Stimulated activated CD4-positive, alpha-beta T cell treated with anti-CD3 and anti-CD28 coated beads, Interleukin-15, amount 100 ng/mL, for 1 hour (primary cell): ENCODE measurements around the gene PIK3C3.
A peak's percentile ranks its signal among the peaks of the same experiment; 100 is the strongest.

Experiments used
- DNase-seq, 2 donors: peaks; one replicate each; pipeline ENCODE4 v3.0.0-alpha.2; 2020; ENCODE audit warnings: low read depth in 1 of 2, low spot score in 1 of 2

The PIK3C3 gene

GRCh38 chr18:41954827-41955613, at the start of gene PIK3C3:
PIK3C3 (plus strand) TSS chr18:41955234; CDS start chr18:41955292, 58 bp downstream.
- peak; percentile 92 to 95 for DNase-seq

- no peak for DNase-seq
Observed at GRCh38 chr18:41905786-41906527, 49.1 kb upstream of the PIK3C3 start.

- no peak for DNase-seq
Observed at GRCh38 chr18:41906528-41907146, 48.4 kb upstream of the PIK3C3 start.

GRCh38 chr18:41917181-41917580, 37.9 kb upstream of the PIK3C3 start:
- no peak for DNase-seq

- DNase-seq, result no peak
Observed at GRCh38 chr18:41921770-41922169, 33.3 kb upstream of the PIK3C3 start.

GRCh38 chr18:41922176-41922575, 32.9 kb upstream of the PIK3C3 start:
- DNase-seq, result no peak

- no peak for DNase-seq
Observed at GRCh38 chr18:41922841-41923240, 32.2 kb upstream of the PIK3C3 start.

- DNase-seq, result no peak
Observed at GRCh38 chr18:41923446-41923845, 31.6 kb upstream of the PIK3C3 start.

GRCh38 chr18:41928581-41928980, 26.5 kb upstream of the PIK3C3 start:
- DNase-seq, result no peak

- DNase-seq, result no peak
Observed at GRCh38 chr18:41932899-41933298, 22.1 kb upstream of the PIK3C3 start.

GRCh38 chr18:41933778-41934177, 21.3 kb upstream of the PIK3C3 start:
- no peak for DNase-seq

- DNase-seq, result no peak
Observed at GRCh38 chr18:41936471-41937134, 18.4 kb upstream of the PIK3C3 start.

- no peak for DNase-seq
Observed at GRCh38 chr18:41938445-41938844, 16.6 kb upstream of the PIK3C3 start.

- no peak for DNase-seq
Observed at GRCh38 chr18:41939326-41939725, 15.7 kb upstream of the PIK3C3 start.

- DNase-seq, result no peak
Observed at GRCh38 chr18:41940506-41941215, 14.4 kb upstream of the PIK3C3 start.

GRCh38 chr18:41942254-41942653, 12.8 kb upstream of the PIK3C3 start:
- DNase-seq, result no peak

GRCh38 chr18:41948544-41949110, 6.4 kb upstream of the PIK3C3 start:
- no peak for DNase-seq

- no peak for DNase-seq
Observed at GRCh38 chr18:41949206-41949920, 5.7 kb upstream of the PIK3C3 start.

GRCh38 chr18:41955688-41956087, 654 bp downstream of the PIK3C3 start:
- no peak for DNase-seq

GRCh38 chr18:41959045-41959444, 4.0 kb downstream of the PIK3C3 start:
- DNase-seq, result no peak
